Skeletal muscle cell (primary cell): Measurements from ENCODE around the gene RAB11FIP5.
"Not testable (repeated sequence)": the region's sequence is repeated elsewhere in the genome, so short reads cannot be mapped to it uniquely, and the experiment has no call there.

ENCODE experiments used
- DNase-seq: peaks from one replicate; pipeline ENCODE4 v3.0.0-alpha.2; 2010; ENCODE audit warnings: low read depth
- H3K4me3 ChIP-seq: 2 replicates; pipeline ENCODE4 v1.5.1; 2011; ENCODE audit warnings: low read depth, mild to moderate bottlenecking, control low read depth, low read length, moderate library complexity

Gene RAB11FIP5

DNA sequence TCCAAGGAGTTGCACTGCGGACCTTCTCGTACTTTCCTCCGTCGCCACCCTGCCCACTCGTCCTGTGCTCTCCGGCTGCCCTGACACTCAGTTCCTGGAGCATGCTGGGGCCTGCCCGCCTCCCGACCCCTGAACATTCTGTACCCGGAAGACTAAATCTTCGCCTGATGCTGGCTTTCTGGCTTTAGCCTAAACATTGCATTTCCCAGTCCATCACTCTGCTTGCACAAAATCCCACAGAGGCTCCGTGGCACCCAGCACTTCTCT is 40.7 kb downstream of the RAB11FIP5 start:
- no peak for DNase-seq
- peak overlapping the region; percentile 85 for H3K4me3 ChIP-seq

DNA sequence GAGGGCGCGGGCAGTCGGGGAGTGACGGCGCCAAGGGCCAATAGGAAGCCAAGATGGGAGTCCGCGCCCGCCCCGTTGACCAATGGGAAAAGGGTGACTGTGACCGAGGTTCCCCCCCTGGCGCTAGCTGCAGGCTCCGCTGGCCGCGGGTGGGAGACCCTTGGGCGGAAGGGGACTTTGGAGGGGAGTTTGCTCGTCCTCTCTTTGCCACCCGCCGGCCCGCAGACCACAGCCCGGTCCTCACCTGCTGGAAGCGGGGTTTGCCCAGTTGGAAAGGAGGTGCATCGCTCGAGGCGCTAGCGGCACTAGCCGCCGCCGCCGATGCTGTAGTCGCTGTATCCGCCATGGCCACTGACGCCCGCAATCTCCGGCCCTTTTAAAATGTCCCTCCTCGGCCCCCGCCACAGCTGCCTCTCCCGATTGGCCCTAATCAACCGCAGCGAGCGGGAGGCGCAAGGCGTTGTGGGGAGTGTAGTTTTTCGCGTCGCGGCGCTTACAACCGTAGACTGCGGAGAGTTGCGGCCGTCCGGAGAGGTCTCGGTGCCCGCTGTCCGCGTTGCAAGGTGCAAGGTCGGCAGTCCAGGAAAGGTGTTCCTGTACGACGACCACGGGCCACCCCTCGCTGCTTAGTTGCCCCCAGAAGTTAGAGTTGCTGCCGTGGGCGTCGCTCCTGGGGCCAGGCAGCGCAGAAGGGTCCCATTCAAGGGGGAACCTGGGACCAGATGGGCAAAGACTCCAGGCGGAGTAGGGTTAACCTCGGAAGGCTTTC is 41.2 kb downstream of the RAB11FIP5 start, which contains the start of gene SFXN5:
TSS of gene SFXN5 (minus strand) at position 353 of the 769 bp plus-strand sequence. CDS start at position 346, 7 bp downstream.
- peak within 1 kb of the TSS; percentile 85 for H3K4me3 ChIP-seq
- peak; percentile 84 for DNase-seq

DNA sequence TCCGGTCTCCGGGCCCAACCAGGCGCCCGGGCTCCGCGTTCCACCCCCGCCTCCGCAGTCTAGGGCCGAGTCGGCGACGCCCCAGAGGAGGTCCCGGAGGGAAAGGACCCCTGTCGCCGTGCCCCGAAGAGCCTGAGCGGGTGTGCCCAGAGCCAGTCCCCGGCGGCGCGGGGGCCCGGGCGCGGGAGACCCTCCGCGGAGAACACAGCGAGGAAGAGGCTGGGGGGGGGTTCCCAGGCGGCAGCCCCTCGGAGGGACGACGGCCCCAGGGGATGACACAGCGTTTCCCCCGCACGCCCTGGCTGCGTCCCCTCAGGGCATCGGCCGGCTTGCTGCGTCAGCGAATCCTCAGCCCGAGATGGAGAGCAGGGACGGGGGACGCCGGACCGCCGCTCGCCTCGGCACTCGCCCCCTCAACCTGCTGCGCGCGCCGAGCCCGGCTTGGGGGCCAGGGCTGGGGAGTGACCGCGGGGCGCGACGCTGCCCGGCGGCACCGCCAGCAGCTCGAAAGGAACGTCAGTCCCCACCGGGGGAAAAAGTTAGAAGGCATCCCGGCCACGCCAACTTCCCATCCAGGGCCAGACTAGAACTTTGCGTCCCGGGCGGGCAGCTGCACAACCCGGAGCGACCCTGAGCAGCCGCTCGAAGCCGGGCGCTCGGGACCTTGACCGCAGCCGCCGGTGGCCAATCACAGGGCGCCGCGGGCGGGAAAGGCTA is 41.9 kb downstream of the RAB11FIP5 start:
- peak overlapping the region; percentile 85 for H3K4me3 ChIP-seq
- DNase-seq: no peak

DNA sequence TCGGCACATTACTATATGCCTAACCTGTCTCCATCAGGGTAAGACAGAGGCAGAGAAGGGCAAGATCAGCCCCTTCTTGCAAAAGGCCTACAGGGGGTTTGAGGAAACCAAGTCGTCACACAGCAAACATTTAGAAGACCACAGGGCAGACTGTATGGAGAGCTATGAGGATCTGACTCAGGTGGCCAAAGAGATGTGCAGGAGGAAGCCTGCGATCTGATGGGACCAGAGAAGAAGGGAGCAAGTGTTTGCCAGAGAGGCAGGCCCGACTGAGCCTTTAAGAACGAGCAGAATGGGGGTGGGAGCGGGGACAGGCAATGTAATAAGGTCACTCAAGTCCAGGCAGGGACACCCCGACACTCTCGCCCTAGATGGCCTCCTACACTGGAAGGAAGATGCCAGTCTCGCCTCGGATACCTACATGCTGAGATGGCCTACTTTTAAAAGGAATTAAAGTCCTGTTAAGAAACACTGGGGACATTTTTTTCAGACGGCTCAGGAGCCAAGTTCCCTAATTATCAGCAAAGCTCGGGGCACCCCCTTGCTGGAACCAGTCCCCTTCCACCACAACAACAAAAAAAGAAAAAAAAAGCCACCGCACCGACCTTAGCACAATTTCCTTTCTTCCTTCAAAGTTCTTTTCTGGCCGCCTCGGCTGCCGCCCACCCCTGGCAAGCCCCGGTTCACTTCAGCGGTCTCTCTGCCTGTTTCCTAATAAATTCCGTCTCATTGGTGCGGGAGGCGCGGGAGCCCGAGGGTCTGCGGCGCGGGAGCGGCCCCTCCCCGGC is 42.7 kb downstream of the RAB11FIP5 start:
- no peak for DNase-seq
- H3K4me3 ChIP-seq: peak overlapping the region; percentile 85

DNA sequence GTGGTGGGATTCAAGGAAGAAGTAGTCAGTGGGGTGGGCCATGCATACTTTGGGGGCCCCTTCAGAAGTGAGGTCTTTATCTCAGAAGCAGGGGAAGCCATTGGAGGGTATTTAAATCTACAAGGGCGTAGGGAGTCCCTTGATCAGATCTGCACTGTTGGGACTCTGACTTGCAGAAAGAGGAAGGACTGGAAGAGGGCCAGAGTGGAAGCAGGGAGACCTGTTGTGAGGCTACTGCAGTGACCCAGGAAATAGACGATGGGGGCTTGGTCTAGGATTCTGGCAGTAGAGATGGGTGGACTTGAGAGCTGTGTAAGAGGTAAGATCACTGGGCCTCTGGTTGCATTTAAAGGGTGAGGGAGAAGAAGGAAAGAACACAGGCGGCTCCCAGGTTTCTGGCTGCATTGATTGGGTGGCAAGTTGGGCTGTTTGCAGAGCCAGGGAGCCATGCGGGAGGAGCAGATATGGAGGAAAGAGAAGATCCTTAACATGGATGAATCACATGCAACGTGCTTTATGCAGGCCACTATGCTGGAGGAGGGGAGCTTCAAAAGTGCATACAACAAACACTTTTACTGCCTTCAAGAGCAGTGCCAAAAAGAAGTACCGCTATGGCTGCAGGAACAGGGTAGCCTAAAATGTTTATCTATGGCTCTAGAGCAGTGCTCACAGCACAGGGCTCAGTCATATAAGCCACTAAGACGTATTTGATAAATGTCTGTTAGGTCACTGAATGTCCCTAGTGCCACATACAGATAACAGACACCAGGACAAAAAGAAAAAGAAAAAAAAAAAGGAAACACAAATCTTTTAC is 43.5 kb downstream of the RAB11FIP5 start:
- H3K4me3 ChIP-seq: peak overlapping the region; percentile 85
- DNase-seq: no peak

DNA sequence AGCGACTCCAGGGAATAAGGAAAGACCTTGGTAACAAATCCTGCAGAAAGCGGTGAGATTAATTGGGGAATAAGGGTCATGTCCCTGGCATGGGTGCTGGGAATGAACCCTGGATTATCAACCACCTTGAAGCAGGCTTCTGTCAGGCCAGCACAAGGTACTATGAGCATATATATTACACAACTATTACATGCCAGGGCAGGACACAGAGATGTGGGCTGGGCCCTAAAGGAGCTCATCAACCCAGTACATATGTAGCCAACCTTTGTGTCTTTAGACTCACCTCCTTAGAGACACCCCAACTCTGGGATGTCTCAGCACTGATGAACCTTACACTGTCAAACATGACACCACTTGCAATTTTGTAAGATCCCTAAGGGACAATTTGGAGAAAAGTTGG is 44.6 kb downstream of the RAB11FIP5 start:
- DNase-seq: no peak
- no peak overlapping the region for H3K4me3 ChIP-seq

DNA sequence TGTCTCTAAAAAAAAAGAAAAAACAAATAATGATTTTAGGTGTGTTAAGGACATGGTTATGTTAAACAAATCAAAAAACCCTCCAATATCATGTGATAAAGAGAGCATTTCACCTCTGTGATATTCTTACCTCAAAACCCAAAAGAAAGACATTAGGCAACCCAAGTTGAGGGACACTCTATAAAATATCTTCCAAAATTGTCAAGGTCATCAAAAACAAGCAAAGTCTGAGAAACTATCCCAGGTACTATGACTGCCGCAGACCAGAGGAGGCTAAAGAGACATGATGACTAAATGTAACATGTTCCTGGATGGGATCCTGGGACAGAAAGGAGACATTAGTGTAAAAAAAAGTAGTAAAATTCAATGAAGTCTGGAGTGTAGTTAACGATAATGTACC is 45.7 kb downstream of the RAB11FIP5 start:
- H3K4me3 ChIP-seq: no peak overlapping the region

DNA sequence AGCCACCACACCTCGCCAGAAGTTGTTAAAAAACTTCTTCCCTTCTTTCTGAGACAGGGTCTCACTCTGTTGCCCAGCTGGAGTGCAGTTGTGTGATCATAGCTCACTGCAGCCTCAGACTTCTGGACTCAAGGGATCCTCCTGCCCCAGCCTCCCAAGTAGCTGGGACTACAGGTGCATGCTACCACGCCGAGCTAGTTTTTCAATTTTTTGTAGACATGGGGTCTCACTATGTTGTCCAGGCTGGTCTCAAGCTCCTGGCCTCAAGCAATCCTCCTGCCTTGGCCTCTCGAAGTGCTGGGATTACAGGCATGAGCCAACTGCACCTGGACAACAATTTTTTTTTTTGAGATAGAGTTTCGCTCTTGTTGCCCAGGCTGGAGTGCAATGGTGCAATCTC is 47.7 kb downstream of the RAB11FIP5 start:
- not testable (repeated sequence) for H3K4me3 ChIP-seq, DNase-seq

More for the DNA sequence above, 45.7 kb downstream of the RAB11FIP5 start:
- no peak for DNase-seq

DNA sequence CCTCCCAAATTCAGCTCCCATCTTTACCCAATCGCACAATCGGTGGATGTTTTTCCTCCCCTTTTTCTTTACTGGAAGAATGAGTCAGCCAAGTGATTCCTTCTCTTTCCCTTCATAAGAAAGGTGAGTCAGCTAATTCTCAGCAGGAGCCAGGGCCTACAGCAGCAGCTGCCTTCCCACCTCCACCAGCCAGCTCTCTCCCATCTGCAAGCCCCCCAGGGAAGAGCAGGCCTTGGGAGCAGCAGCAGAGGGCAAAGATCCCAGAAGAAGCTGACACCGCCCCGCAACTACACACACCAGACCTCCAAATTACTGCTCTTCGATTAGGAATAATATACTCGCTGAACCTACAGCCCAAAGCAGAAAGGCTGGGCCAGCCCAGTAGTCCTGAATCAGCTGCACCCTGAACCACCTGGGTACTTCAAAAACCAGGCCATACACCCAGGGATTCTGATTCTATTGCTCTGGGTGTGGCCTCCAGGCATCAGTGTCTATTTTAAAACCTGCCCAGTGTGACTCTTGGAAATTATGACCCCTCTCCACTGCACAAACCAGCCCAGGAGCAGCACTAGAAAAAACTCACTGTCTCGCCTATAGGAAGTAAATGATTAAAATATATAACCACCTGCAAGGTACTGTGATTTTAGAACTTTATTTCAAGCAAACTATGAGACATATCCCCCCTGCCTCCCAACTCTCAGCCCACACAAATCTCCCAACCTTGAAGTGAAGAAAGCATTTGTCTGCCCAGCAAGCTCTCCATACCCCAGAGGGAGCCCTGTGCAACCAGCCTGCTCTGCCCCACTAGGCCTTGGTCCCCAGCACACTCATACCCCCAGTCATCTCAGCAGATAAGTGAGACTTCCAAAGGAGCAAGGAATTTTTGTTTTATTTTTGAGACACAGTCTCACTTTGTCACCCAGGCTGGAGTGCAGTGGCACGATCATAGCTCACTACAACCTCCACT is 48.6 kb downstream of the RAB11FIP5 start:
- H3K4me3 ChIP-seq: no peak overlapping the region
- peak; percentile 54 for DNase-seq

DNA sequence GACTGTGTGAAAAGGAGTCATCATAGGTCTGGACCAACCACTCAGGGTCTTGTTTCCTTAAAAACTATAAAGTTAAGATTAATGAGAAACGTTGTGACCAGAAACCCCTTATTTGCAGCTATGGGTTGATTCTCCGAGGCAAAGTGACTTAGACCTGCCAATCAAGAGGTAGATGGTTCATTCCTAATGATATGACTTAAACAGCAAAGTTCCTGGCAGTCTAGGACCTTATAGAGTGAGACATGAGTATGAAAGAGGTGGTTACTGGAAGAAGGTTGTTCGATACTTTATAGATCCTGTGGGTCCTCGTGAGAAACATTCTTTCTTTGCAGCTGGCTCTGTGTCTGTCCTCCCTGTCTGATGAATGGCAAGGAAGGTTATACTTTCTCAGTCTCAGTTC is 49.3 kb downstream of the RAB11FIP5 start:
- no peak overlapping the region for H3K4me3 ChIP-seq

DNA sequence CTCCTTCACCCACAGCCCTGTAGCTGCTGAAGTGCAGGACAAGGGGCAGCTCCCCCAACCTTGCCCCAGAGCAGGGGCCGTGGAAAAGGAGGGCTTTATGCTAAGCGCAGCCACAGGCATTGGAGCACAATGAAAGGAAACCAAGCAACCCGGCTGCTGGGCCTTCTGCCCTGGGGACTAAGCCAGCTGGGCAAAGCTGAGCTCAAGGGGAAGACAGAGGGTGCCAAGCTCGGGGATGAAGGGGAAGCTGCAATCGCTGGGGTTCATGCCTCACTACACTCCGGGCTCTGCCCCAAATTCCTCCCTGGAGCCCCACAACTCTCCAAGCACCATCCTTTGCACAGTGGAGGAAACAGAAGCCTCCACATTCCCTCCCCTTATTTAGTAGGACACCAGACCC is 53.6 kb downstream of the RAB11FIP5 start:
- DNase-seq: no peak
- no peak overlapping the region for H3K4me3 ChIP-seq

More for the DNA sequence above, 49.3 kb downstream of the RAB11FIP5 start:
- DNase-seq: no peak

DNA sequence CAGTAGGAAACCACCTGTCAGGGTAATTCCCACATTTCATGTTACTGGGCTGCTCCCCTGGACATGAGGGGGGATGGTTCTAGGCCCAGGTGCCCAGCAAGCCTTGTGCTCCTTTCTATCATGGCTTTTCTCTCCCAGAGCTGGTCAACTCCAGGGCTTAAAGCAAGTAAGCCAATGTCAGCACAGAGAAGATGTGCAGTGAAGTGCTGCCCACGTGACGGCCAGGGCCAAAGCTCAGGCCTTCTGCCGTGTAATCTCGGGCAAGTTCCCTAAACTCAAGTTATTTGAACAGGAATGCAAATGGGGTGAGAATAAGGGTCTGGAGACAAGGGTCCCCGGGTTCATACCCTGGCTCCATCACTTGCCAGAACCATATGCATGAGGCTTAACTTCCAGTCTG is 57.8 kb downstream of the RAB11FIP5 start:
- H3K4me3 ChIP-seq: no peak overlapping the region
- no peak for DNase-seq

DNA sequence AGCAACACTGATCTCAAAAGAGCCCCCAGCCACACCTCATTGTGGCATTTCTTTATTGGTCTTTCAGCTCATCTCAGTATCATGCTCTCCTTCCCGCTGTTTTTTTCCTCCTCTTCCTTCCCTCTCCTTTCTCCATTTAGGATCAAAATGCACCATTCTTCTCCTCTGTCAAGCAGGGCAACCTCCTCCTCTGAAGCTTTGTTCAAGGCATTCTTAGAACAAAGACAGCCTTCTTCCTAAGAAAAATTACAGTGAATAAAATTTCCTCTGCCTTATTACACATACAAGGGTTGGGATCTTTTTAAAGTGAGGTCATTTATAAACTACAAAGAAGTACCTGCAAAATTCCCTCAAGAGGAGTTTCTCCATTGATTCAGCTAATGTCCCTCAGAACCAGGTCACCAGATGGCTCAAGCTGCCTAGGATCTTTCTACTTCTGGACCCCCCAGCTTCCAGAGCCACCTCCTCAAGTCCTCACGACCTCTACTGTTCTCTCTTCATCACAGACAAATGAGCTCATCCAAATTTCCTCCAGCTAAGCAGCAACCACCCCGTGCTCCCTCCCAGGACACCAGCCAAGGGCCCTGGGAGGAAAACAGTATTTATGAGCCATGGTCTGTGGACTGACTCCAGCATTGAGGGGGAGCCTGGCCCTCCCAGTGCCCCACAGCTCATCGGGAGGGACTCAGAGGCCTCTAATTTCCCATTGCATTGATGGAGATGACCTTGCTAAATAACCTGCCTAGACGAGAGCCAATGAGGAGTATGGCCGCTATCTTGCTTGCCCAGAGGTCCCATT is 59.2 kb downstream of the RAB11FIP5 start:
- no peak overlapping the region for H3K4me3 ChIP-seq
- DNase-seq: peak; percentile 33

DNA sequence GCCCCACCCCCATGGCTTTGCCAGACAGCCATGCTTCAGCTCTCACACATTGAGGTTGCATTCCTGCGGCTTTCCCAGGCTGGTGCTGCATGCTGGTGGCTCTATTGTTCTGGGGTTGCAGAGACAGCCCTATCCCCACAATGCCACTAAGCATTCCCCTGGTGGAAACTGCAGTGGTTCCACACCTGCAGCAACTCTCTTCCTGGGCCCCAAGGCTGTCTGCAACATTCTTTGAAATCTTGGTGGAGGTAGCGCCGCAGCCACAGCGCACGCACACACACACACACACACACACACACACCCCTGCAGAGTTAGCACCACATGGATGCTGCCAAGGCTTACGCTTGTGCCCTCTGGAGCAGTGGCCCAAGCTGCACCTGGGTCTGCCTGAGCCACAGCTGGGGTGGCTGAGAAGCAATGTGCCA is 62.6 kb downstream of the RAB11FIP5 start:
- no peak overlapping the region for H3K4me3 ChIP-seq
- DNase-seq: no peak

DNA sequence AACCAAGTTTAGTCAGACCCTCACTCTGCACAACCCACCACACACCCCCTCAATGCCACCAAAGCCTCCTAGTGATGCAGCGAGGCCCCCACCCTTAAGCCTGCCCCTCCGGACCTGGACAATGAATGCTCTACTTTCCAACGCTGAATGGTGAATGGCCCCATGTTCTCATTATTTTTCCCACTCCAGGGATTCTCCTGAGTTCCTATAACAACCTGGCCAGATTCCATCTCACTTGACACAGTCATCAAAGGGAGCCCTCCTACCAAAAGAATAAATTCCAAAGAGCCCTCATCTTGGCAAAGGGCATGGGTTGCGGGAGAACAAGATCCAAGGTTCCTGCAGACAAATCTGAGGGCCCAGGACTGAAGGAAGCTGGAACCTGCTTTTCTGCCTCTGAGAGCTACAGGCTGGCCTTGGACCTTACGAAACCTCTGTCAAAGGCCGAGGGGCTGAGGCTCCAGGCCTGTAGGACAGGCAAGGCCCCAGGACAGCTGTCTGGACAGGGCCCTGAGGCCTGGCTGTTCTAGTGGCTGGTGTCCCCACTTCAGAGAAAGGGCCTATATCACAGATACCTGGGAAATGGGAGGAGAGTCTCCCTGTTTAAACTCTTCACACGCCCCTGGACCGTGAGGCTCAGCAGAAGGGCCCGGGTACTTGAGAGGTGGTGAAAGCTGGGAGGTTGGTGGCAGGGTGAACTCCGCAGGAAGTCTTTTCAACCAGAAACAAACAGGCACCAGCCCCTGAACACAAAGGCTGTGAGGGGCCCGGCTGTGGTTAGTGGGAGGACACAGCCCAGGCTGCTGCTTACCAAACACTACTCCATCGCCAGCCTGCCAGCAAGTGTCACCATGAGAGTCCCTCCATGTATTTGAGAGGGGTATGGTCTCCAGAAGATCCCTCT is 68.6 kb downstream of the RAB11FIP5 start:
- DNase-seq: no peak
- no peak overlapping the region for H3K4me3 ChIP-seq

DNA sequence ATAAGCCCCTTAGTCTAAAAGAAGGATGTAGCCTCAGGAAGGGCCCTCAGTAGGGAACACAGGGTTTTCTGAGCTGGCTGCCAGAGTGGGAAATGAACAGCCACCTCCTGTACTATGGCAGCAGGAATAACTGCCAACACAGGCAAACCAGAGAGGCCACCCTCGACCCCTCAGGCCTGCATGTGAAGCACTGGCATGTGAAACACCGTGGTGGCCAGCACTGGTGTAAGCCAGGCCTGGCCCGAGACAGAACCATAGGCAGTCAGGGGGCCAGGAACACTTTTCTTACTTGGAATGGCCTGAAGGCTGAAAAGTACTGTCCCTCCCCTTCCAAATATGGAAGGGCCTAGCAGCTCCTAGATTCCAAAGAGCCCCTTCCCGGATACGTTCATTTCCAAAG is 69.5 kb downstream of the RAB11FIP5 start:
- H3K4me3 ChIP-seq: no peak overlapping the region
- DNase-seq: no peak
